GM21423 (cell line): Measurements from ENCODE around the gene DPP7.
"Not testable (repeated sequence)": the region's sequence is repeated elsewhere in the genome, so short reads cannot be mapped to it uniquely, and the experiment has no call there.

Experiments used
- ATAC-seq: cut with Tn5 transposase; IDR thresholded peaks from one replicate; pipeline ENCODE4 v1.9.1; 2021; ENCODE audit warnings: mild to moderate bottlenecking, moderate library complexity; ENCODE audit not compliant: unreplicated experiment

DPP7 gene

GRCh38 chr9:137130176-137130755 is 15.7 kb upstream of the DPP7 start:
- no peak for ATAC-seq

DNA sequence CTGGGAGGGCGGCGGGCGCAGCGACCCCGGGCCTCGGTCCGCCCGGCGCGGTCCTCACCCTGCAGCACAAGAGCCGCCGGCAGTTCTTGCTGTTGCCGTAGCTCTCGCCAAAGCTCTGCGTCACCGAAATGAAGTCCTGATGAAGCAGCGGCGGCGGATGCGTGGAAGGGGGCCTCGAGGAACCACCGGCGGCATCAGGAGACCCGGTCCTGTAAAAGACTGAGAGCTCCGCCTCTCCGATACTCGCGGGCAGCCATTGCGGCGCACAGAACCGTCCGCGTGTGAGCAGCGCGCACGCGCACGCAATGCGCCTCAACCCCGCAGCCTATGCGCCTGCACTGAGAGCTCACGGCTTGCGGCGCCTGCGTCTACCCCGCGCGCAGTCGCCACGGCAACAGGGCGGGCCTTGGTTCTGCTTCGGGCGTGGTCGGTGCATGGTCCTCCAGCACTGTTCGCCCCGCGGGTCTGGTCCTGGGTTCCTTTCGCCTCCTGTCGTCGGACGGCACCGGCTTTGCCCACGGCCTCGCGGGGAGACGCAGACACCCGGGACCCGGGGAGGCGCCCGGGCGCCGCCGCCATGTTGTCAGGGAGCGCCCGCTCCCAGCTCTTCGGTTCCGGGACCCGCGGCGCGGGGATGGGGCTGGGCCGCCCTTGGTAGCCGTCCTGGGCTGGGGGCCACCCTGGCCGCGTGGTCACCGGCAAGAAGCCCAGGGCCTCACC is 15.1 kb upstream of the DPP7 start:
- ATAC-seq = peak; percentile 76

GRCh38 chr9:137128862-137129455 is 14.4 kb upstream of the DPP7 start:
- ATAC-seq = peak; percentile 8

DNA sequence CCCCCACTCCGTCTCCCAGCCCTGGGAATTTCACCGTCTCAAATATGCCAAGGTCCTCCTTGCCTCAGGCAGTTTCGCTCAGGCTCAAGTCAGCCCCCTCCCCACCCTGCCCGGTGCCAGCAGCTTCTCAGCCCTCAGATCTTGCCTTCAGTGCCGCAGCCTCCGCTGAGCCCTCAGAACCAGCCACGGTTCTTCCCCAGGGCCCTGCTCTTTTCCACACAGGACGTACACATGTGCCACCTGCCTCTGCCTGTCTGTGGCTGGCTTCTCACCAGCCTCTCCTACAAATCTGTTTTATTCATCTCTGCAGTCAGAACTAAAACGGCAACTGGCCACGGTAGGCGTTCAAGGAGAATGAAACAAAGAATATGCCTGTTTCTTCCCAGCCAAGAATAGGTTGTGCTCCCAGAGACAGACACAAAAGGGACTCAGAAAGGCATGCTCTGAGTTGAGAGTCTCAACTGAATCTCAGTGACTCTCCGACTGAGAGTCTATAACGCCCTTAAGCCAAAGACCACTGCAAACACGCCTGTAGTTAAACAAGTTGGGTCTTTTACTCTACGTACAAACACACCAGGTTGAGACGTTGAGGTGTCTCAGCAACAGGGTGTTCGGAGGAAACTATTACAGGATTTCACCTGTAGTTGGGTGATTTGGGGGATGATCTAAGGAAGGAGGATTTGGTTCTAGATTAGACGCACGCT is 13.8 kb upstream of the DPP7 start:
- ATAC-seq = no peak

GRCh38 chr9:137127301-137128157 is 13.0 kb upstream of the DPP7 start:
- no peak for ATAC-seq

- ATAC-seq = no peak
Measured at GRCh38 chr9:137126786-137127185, 12.3 kb upstream of the DPP7 start.

- not testable (repeated sequence) for ATAC-seq
Measured at GRCh38 chr9:137123952-137124462, 9.5 kb upstream of the DPP7 start.

GRCh38 chr9:137123468-137123837 is 8.9 kb upstream of the DPP7 start:
- ATAC-seq = peak; percentile 44

GRCh38 chr9:137122796-137123467 is 8.4 kb upstream of the DPP7 start:
- ATAC-seq = not testable (repeated sequence)

DNA sequence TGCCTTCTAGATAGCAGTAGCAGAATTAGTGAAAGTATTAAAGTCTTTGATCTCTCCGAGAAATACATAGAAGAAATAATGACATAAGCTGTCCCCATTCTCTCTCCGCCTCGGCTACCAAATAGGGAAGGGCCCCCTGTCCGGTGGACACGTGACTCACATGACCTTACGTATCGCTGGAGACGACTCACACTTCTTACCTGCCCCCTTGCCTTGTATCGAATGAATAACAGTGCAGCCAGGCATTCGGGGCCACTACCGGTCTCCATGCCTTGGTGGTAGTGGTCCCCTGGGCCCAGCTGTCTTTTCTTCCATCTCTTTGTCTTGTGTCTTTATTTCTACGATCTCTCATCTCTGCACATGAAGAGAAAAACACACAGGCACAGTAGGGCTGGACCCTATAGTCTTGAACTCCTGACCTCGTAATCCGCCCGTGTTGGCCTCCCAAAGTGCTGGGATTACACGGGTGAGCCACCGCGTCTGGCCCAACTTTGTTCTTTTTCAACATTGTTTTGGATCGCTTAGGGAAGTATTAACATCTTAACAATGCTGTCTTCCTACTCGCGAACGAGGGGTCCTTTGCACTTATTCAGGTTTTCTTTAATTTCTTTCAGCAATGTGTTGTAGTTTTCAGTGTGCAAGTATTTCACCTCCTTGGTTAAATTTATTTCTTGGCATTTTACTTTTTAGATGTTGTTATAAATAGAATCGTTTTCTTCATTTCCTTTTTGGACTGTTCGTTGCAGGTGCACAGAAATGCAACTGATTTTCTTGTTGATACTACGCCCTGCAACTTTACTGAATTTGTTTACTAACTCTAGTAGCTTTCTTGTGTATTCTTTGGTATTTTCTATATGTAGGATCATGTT is 7.6 kb upstream of the DPP7 start:
- not testable (repeated sequence) for ATAC-seq

- ATAC-seq = not testable (repeated sequence)
Measured at GRCh38 chr9:137118092-137118603, 3.6 kb upstream of the DPP7 start.

DNA sequence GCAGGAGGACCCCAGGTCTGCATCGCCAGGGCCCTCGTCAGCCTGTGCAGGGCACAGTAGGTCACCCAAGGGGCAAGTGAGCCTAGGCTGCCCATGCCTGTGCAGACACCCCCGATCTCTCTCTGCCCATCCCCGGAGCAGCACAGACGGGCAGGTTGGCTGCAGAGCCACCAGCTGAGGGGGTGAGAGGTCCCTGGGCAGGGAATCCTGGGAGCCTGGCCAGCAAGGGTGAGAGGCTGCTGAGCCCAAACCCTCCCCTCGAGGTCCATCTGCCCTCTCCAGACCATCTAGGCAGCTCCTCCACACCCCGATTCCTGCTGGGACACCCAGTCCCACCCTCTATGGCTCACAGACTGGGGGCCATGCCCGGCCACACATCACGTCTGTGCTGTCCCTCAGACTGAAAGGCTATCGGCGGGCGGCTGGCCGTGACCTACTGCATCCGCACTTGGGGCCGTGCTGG is 2.8 kb upstream of the DPP7 start:
- no peak for ATAC-seq

DNA sequence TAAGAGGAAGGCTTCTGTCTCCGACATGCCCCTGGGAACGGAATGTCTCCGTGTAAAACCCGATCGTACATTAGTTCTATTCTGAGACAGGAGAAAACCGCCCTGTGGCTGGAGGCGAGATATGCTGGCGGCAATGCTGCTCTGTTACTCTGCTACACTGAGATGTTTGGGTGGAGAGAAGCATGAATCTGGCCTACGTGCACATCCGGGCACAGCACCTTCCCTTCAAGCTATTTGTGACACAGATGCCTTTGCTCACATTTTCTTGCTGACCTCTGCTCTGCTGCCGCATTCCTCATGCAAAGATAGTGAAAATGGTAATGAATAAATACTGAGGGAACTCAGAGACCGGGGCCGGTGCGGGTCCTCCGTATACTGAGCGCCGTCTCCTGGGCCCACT is 2.2 kb upstream of the DPP7 start:
- no peak for ATAC-seq

DNA sequence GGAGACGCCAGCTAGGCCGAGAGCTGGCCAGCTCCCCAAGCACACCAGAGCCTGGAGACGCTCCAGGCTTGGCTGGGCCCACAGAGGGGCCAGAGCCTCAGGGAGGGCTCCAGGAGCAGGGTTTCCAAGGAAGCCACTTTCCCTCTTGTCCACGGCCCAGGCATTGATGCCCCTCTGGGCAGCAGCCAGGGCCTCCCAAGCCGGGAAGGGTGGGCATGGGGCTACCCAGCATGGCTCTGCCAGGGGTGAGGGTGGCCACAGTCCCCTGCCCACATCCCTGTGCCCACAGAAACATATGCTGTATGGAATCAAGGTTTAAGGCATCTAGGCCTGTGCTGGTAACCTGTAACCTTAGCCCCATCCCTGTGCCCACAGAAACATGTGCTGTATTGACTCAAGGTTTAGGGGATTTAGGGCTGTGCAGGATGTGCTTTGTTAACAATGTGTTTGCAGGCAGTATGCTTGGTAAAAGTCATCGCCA is 1.5 kb upstream of the DPP7 start:
- no peak for ATAC-seq

DNA sequence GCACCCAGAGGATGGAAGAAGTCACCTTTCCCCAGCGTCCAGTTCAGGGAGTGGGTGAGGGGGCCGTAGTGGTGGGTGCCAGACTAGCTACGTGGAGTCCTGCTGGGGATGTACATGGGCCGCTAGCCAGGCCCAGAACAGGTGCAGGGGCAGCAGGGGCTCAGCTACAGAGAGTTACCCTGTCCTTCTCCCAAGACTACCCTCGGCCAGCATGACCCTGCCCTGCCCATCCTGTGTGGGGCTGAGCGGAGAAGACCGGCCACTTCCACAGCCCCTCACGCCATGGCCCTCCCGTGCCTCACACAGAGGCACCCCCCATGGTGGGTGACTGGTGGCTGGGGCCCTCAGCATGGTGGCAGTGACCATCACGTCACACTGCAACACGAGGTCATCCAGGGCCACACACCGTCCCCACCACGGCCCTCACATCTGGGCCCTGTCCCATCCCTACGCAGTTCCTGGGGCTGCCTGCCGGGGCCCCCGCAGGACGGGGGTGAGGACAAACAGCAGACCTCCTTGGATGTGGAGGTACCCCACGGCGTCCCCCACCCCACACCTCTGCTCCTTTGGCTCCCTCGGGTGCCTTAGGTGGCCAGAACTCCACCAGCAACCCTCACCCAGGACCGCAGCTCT is 977 bp upstream of the DPP7 start:
- no peak for ATAC-seq

GRCh38 chr9:137114220-137114612 is 317 bp downstream of the DPP7 start:
- no peak for ATAC-seq

- ATAC-seq = no peak
Measured at GRCh38 chr9:137113385-137114159, 961 bp downstream of the DPP7 start.
